A549 (cell line): ENCODE measurements around the gene MED22. TPM values are rescaled to one million over a fixed set of nuclear protein-coding genes. Genes with fewer than 3 reads are reported as not detected.

Experiments
- ATAC-seq, 2 experiments: fragments of 200-7000 bp in 1 of 2; fragments of >200 bp in 1 of 2; cut with Nextera tagmentation in 1 of 2; cut with Tn5 transposase in 1 of 2; 3 replicates each; pipeline versions ENCODE4 v1.8.0 to v1.9.1; 2018 to 2020; ENCODE audit warnings: mild to moderate bottlenecking in 1 of 2, moderate library complexity in 1 of 2
- CTCF ChIA-PET: fragments of 300-600 bp; sonication (Branson Sonifier 250); formaldehyde crosslinking; extraction: SDS; loops from one replicate; lab custom pipeline; 2021; ENCODE audit warnings: antibody characterized with exemption, inconsistent platforms; lab: Yijun Ruan, JAX
- POLR2A ChIA-PET: fragments of 350-600 bp; formaldehyde crosslinking; extraction: SDS; loops from one replicate; lab custom pipeline; 2021; ENCODE audit warnings: antibody characterized with exemption, inconsistent platforms; lab: Yijun Ruan, JAX
- DNase-seq, 2 experiments: peaks; one replicate each; pipeline versions ENCODE4 v3.0.0 to v3.0.0-alpha.2; 2011 to 2016; ENCODE audit warnings: low read depth in 1 of 2, low spot score in 1 of 2
- FAIRE-seq: peaks from 2 replicates; lab custom pipeline; 2011; peaks lifted over from hg19 to GRCh38; lab: Jason Lieb, UNC
- H3K27ac ChIP-seq, 2 experiments: fragments of >200 bp; sonication (Bioruptor Twin); formaldehyde crosslinking; 3 replicates each; pipeline ENCODE4 v1.5.1; 2016 to 2017
- H3K4me1 ChIP-seq: fragments of >200 bp; sonication (Bioruptor Twin); formaldehyde crosslinking; 3 replicates; pipeline ENCODE4 v1.6.1; 2016
- H3K4me2 ChIP-seq: fragments of >200 bp; sonication (Bioruptor Twin); formaldehyde crosslinking; 3 replicates; pipeline ENCODE4 v1.6.1; 2016
- H3K4me3 ChIP-seq: fragments of >200 bp; sonication (Bioruptor Twin); formaldehyde crosslinking; 3 replicates; pipeline ENCODE4 v1.5.1; 2016
- H3K9me3 ChIP-seq: fragments of >200 bp; sonication (Bioruptor Twin); formaldehyde crosslinking; 3 replicates; pipeline ENCODE4 v1.6.1; 2016
- CHD4 ChIP-seq: fragments of 200-600 bp; sonication (generic); IDR thresholded peaks from 2 replicates; pipeline ENCODE4 v1.6.1; 2016; ENCODE audit warnings: antibody characterized with exemption, mild to moderate bottlenecking, borderline replicate concordance
- FOSL2 ChIP-seq, 2 experiments: fragments of 450-650 bp in 1 of 2; fragments of >200 bp in 1 of 2; sonication (Bioruptor Twin) in 1 of 2; formaldehyde crosslinking; IDR thresholded peaks; 2 replicates each; pipeline versions ENCODE4 v1.5.0 to v1.6.1; 2016 to 2020; ENCODE audit warnings: mild to moderate bottlenecking in 1 of 2, moderate library complexity in 1 of 2
- FOXS1 ChIP-seq: fragments of 250-450 bp; sonication (Bioruptor Pico); IDR thresholded peaks from 2 replicates; pipeline ENCODE4 v1.5.0; 2020; ENCODE audit warnings: mild to moderate bottlenecking, moderate library complexity
- HES2 ChIP-seq: fragments of >200 bp; sonication (Bioruptor Twin); formaldehyde crosslinking; IDR thresholded peaks from 2 replicates; pipeline ENCODE4 v1.6.1; 2016
- HMGXB4 ChIP-seq: fragments of 250-450 bp; sonication (Bioruptor Pico); IDR thresholded peaks from 2 replicates; pipeline ENCODE4 v1.5.0; 2021; ENCODE audit warnings: mild to moderate bottlenecking, moderate library complexity, borderline replicate concordance
- HOXB13 ChIP-seq: fragments of 250-450 bp; sonication (Bioruptor Pico); IDR thresholded peaks from 2 replicates; pipeline ENCODE4 v1.5.0; 2020; ENCODE audit warnings: low read depth, mild to moderate bottlenecking, moderate library complexity
- JUN ChIP-seq, 2 experiments: fragments of >200 bp; sonication (Bioruptor Twin); formaldehyde crosslinking; IDR thresholded peaks; 2 replicates in 1 of 2; 3 replicates in 1 of 2; pipeline ENCODE4 v1.6.1; 2016 to 2017
- MAFK ChIP-seq: fragments of 450-650 bp; IDR thresholded peaks from 2 replicates; pipeline ENCODE4 v1.6.1; 2014; ENCODE audit not compliant: partially characterized antibody
- PHF8 ChIP-seq: fragments of 200-600 bp; sonication (generic); IDR thresholded peaks from 2 replicates; pipeline ENCODE4 v1.6.1; 2016; ENCODE audit warnings: low read depth, mild to moderate bottlenecking, antibody characterized with exemption, moderate library complexity, borderline replicate concordance
- RARB ChIP-seq: fragments of 250-450 bp; sonication (Bioruptor Pico); IDR thresholded peaks from 2 replicates; pipeline ENCODE4 v1.8.0; 2021; ENCODE audit warnings: mild to moderate bottlenecking, moderate library complexity
- RCOR1 ChIP-seq: fragments of 150-350 bp; IDR thresholded peaks from 2 replicates; pipeline ENCODE4 v1.6.1; 2014; ENCODE audit warnings: antibody characterized with exemption, low read length, low read depth
- RFX5 ChIP-seq: fragments of 450-650 bp; IDR thresholded peaks from 2 replicates; pipeline ENCODE4 v1.7.1; 2014; ENCODE audit warnings: antibody characterized with exemption, mild to moderate bottlenecking, moderate library complexity
- TFCP2L1 ChIP-seq: fragments of 250-450 bp; sonication (Bioruptor Pico); IDR thresholded peaks from 2 replicates; pipeline ENCODE4 v1.5.0; 2021; ENCODE audit warnings: mild to moderate bottlenecking
- ZNF302 ChIP-seq: fragments of 250-450 bp; sonication (Bioruptor Pico); IDR thresholded peaks from 2 replicates; pipeline ENCODE4 v1.9.0; 2021; ENCODE audit warnings: inconsistent platforms, mild to moderate bottlenecking, moderate library complexity
- WGBS: methylation state at CpG from one replicate; pipeline ENCODE4 v1.1.6; 2017; ENCODE audit errors: missing lambda C conversion rate; 5-methylcytosine and 5-hydroxymethylcytosine counted together
- polyA plus RNA-seq, 4 experiments: library from polyadenylated mRNA; depleted of rRNA in 3 of 4; stranded (reverse); fragments of >200 nt; fragmentation: RNase III in 1 of 4; extraction: RNeasy Plus Mini Kit Qiagen cat#74134 plus additional on column Dnase treatment in 1 of 4; gene quantifications; 2 replicates in 3 of 4; 3 replicates in 1 of 4; pipeline ENCODE4 v1.2.3, GENCODE V29; 2011 to 2017
- TF ChIP-seq, protein P1 (sequence below): fragments of >200 bp; sonication (Bioruptor Twin); formaldehyde crosslinking; IDR thresholded peaks from 3 replicates; pipeline ENCODE4 v1.5.1; 2016
- TF ChIP-seq, protein P2 (sequence below): IDR thresholded peaks from 2 replicates; pipeline ENCODE4 v1.6.1; 2012; ENCODE audit warnings: low read depth, borderline replicate concordance
- TF ChIP-seq, protein P3 (sequence below): IDR thresholded peaks from 2 replicates; pipeline ENCODE4 v1.6.1; 2012

MED22 gene
- polyA plus RNA-seq, 2 of the 4 experiments (the other 2 are of a cell fraction): 15.7 to 22.0 TPM

- no peaks in the 10 kb centered on the region for H3K4me1 ChIP-seq
- POLR2A ChIA-PET: no interaction called here
- no peak for DNase-seq
- TF ChIP-seq FOXS1 (CRISPR knock-in tag) (no peak), RCOR1 (no peak), FOSL2 (IDR thresholded peaks at IDR 0.05) (no peak), FOSL2 (CRISPR knock-in tag; IDR thresholded peaks at IDR 0.05) (no peak), CHD4 (no peak), HES2 (no peak), RFX5 (no peak), HOXB13 (CRISPR knock-in tag) (no peak), TFCP2L1 (CRISPR knock-in tag) (no peak), ZNF302 (CRISPR knock-in tag) (no peak), PHF8 (no peak), HMGXB4 (CRISPR knock-in tag) (no peak)
- TF ChIP-seq, protein P1, sequence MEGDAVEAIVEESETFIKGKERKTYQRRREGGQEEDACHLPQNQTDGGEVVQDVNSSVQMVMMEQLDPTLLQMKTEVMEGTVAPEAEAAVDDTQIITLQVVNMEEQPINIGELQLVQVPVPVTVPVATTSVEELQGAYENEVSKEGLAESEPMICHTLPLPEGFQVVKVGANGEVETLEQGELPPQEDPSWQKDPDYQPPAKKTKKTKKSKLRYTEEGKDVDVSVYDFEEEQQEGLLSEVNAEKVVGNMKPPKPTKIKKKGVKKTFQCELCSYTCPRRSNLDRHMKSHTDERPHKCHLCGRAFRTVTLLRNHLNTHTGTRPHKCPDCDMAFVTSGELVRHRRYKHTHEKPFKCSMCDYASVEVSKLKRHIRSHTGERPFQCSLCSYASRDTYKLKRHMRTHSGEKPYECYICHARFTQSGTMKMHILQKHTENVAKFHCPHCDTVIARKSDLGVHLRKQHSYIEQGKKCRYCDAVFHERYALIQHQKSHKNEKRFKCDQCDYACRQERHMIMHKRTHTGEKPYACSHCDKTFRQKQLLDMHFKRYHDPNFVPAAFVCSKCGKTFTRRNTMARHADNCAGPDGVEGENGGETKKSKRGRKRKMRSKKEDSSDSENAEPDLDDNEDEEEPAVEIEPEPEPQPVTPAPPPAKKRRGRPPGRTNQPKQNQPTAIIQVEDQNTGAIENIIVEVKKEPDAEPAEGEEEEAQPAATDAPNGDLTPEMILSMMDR: no peak
- TF ChIP-seq, all 56 proteins: peak for 0
- 74% methylated on average over 3 of the region's 3 CpGs for WGBS
- no peak for FAIRE-seq
- no peak overlapping the region for H3K4me2 ChIP-seq
- ATAC-seq: no peak
- no peak overlapping the region for H3K4me3 ChIP-seq
- CTCF ChIA-PET: interaction anchor here (1.6 kb wide), 1 partner anchor 20 kb away, joined by 5 read pairs; no protein-coding TSS in a partner anchor
- H3K27ac ChIP-seq: no peak overlapping the region
- H3K9me3 ChIP-seq: no peaks in the 10 kb centered on the region
Observed at GRCh38 chr9:133383438-133383837, 35.5 kb upstream of the MED22 start.

DNA sequence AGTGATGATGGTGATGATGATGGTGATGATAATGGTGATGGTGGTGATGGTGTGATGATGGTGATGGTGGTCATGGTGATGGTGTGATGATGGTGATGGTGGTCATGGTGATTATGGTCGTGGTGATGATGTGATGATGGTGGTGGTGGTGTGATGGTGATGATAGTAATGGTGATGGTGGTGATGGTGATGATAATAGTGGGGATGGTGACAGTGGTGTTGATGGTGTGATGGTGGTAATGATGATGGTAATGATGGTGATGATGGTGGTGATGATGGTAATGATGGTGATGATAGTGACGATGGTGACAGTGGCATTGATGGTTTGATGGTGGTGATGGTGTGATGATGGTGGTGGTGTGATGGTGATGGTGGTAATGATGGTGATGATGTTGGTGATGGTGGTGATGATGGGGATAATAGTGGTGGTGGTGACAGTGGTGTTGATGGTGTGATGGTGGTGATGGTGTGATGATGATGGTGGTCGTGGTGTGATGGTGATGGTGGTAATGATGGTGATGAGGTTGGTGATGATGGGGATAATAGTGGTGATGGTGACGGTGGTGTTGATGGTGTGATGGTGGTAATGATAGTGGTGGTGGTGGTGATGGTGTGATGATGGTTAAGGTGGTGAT lies 34.7 kb upstream of the MED22 start:
- no peak overlapping the region for H3K27ac ChIP-seq
- DNase-seq: no peak
- peaks cover 7% of the 10 kb centered on the region for H3K4me1 ChIP-seq
- FAIRE-seq: no peak
- TF ChIP-seq, protein P2, sequence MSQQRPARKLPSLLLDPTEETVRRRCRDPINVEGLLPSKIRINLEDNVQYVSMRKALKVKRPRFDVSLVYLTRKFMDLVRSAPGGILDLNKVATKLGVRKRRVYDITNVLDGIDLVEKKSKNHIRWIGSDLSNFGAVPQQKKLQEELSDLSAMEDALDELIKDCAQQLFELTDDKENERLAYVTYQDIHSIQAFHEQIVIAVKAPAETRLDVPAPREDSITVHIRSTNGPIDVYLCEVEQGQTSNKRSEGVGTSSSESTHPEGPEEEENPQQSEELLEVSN: no peak
- TF ChIP-seq TFCP2L1 (CRISPR knock-in tag) (no peak), MAFK (no peak), RARB (CRISPR knock-in tag) (no peak), JUN (IDR thresholded peaks at IDR 0.05) (no peak)
- TF ChIP-seq, protein P3, sequence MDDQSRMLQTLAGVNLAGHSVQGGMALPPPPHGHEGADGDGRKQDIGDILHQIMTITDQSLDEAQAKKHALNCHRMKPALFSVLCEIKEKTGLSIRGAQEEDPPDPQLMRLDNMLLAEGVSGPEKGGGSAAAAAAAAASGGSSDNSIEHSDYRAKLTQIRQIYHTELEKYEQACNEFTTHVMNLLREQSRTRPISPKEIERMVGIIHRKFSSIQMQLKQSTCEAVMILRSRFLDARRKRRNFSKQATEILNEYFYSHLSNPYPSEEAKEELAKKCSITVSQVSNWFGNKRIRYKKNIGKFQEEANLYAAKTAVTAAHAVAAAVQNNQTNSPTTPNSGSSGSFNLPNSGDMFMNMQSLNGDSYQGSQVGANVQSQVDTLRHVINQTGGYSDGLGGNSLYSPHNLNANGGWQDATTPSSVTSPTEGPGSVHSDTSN: no peak
- 26% methylated on average over 4 of the region's 4 CpGs for WGBS
- H3K4me2 ChIP-seq: no peak overlapping the region
- H3K4me3 ChIP-seq: no peak overlapping the region
- POLR2A ChIA-PET: no interaction called here
- H3K9me3 ChIP-seq: no peaks in the 10 kb centered on the region
- CTCF ChIA-PET: no interaction called here
- no peak for ATAC-seq
